Muscle layer of duodenum (tissue), 2 donors: ENCODE data around the gene ADSS1.

Experiments
- H3K27ac ChIP-seq: one replicate; pipeline ENCODE4 v1.7.0; 2013; ENCODE audit warnings: mild to moderate bottlenecking, low read length
- H3K27me3 ChIP-seq: one replicate; pipeline ENCODE4 v1.7.0; 2013; ENCODE audit warnings: low read depth, mild to moderate bottlenecking, control low read depth, low read length
- H3K36me3 ChIP-seq, 2 donors: one replicate each; pipeline ENCODE4 v1.7.0; 2013; ENCODE audit warnings: low read length in 2 of 2, control low read depth in 1 of 2, mild to moderate bottlenecking in 1 of 2; ENCODE audit not compliant: insufficient read depth in 2 of 2, control insufficient read depth in 1 of 2
- H3K4me1 ChIP-seq, 2 donors: one replicate each; pipeline ENCODE4 v1.7.0; 2013; ENCODE audit warnings: low read length in 2 of 2, mild to moderate bottlenecking in 2 of 2, control low read depth in 1 of 2, moderate library complexity in 1 of 2; ENCODE audit not compliant: insufficient read depth in 2 of 2, control insufficient read depth in 1 of 2
- H3K4me3 ChIP-seq, 2 donors: one replicate each; pipeline ENCODE4 v1.7.0; 2013; ENCODE audit warnings: low read length in 2 of 2, low read depth in 1 of 2, mild to moderate bottlenecking in 1 of 2
- H3K9me3 ChIP-seq, 2 donors: one replicate each; pipeline ENCODE4 v1.7.0; 2013; ENCODE audit warnings: low read length in 2 of 2, control low read depth in 1 of 2, mild to moderate bottlenecking in 1 of 2; ENCODE audit not compliant: control insufficient read depth in 1 of 2
- donor health status: healthy.

ADSS1 gene

DNA sequence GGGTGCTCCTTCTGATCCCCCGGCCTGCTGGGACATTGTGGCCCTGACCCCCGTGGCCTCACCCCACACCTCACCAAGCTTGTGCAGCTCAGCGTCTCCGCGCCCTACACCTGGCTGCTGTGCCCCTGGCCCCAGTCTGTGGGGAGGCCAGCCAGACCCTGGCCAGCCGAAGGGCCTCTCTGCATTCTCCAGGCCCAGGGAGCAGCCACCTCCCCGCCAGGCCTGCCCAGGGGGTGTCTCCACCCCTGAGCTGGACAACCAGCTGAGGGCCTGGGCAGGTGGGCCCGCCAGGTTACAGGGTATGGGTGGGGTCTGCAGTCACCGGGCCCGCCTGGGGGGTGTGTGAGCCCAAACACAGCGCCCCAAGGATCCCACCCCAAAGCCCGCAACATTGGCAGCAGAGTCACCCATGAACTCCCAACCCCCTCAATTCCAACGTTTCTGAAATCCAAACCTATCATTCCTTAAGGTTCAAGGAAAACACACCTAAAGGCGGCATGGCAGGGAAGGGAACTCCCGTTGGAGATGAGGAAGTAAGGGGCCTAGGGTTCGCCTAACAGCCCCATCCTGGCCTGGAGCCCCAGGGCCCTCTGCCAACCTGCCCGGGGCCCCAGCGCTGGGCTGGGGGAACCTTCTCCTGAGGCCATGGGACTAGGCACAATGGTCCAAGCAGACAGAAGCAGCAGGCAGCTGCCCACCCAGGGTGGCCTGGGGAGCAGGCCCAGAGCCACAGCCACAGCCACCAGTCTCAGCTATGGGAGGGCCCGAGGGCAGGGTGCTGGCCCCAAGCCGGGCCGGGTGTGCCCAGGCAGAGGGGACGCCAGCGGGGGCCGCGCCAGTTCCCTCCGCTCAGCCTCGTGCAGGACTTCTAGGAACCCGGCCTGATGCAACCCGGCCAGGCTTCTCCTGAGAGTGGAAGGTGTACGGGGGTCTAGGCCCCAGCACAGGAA is 63.0 kb downstream of the ADSS1 start:
- H3K4me1 ChIP-seq = peaks cover 0 to 30% of the 10 kb centered on the region in 2 donors
- no peak overlapping the region for H3K27ac ChIP-seq
- H3K36me3 ChIP-seq = peaks cover 6 to 16% of the 10 kb centered on the region in 2 donors
- no peaks in the 10 kb centered on the region for H3K9me3 ChIP-seq
- no peak overlapping the region for H3K4me3 ChIP-seq
- H3K27me3 ChIP-seq = no peaks in the 10 kb centered on the region

DNA sequence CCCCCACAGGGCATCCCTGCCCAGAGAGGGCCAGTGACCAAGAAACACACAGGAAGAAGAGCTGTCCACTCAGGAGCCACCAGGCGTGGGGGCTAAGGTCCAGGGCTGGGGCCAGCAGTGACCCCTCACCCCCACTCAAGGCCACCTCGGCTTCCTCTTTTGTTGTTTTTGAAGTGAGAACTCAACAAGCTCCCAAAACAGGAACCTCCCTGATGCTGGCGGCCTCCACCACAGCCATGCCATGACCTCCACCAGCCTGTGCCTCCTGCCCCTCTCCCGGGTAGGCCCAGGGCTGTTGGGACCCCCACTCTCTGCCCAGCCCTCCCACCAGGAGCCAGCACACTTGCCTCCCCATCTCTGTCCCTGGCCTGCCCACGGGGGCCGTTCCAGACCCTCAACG is 63.7 kb downstream of the ADSS1 start:
- H3K27me3 ChIP-seq = no peaks in the 10 kb centered on the region
- H3K36me3 ChIP-seq = peaks cover 6 to 16% of the 10 kb centered on the region in 2 donors
- peaks cover 0 to 32% of the 10 kb centered on the region in 2 donors for H3K4me1 ChIP-seq
- H3K4me3 ChIP-seq = no peak overlapping the region
- no peaks in the 10 kb centered on the region for H3K9me3 ChIP-seq
- H3K27ac ChIP-seq = no peak overlapping the region

DNA sequence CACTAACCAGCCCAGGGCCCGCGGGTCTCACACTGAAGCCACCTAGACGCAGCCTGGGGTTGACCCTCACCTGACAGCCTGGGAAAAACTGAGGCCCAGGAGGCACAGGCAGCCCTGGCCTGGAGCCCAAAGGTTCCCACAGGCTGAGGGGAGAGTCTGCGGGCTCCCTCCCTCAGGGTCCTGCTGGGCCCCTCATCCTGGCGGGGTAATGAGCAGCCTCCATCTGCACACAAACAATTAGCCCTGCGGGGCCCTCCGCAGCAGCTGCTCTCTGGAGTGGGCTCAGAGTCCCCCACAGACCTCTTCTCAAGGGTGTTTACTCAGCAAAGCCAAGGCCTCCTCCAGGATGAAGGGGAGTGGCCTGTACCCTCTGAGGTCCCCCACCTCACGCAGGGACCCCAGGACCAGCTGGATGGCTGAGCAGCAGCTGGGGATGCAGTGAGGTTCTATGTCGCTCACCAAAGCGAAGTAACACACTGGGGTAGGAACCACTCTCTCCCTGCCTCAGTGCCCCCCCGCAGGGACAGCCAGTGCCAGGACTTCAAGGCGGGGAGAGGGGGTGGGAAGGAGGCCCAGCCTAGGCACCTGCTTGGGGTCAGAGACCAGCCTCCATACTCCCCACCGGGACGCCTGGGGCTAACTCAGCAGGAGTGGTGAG is 64.3 kb downstream of the ADSS1 start:
- Histone ChIP-seq H3K36me3 (peaks cover 6 to 16% of the 10 kb centered on the region in 2 donors), H3K4me1 (peaks cover 5 to 37% of the 10 kb centered on the region in 2 donors), H3K27ac (no peak overlapping the region), H3K27me3 (no peaks in the 10 kb centered on the region), H3K4me3 (no peak overlapping the region), H3K9me3 (no peaks in the 10 kb centered on the region)

DNA sequence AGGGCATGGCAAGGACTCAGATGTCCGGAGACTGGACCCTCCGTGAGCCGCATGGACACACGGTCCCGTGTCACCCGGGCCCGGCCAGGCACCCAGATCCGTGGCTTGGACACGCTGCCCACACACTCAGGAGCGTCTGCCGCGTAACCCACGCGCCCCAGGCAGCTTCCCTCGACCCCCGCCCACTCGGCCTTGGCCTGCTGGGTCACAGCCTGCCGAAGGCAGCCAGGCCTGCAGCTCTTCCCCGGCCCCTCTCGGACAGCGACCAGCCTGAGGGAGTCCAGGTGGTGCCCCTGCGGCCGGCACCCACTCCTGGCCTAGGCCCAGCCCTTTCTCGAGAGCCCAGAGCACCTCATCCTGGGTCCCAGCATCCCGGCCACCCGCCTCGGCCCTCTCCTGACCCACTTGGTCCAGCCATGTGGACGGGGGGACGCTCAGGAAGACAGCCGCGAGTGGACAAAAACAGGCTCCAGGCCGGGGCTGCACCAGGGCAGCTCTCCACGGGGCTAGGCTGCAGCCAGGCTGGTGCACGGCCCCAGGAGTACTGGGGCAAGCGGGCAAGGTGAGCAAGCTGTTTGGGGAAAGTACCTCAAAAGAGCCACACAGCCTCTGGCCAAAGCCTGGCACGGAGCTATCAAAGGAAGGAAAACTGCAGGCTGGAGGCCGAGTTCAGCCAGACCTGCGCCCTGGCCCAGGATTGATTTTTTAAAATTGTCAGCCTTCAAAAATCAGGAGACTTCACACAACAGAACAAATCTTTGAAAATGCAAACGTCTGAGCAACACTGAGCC is 65.0 kb downstream of the ADSS1 start:
- peaks cover 6 to 16% of the 10 kb centered on the region in 2 donors for H3K36me3 ChIP-seq
- H3K9me3 ChIP-seq = no peaks in the 10 kb centered on the region
- no peak overlapping the region for H3K27ac ChIP-seq
- H3K4me3 ChIP-seq = no peak overlapping the region
- H3K4me1 ChIP-seq = peaks cover 12 to 45% of the 10 kb centered on the region in 2 donors
- no peaks in the 10 kb centered on the region for H3K27me3 ChIP-seq

DNA sequence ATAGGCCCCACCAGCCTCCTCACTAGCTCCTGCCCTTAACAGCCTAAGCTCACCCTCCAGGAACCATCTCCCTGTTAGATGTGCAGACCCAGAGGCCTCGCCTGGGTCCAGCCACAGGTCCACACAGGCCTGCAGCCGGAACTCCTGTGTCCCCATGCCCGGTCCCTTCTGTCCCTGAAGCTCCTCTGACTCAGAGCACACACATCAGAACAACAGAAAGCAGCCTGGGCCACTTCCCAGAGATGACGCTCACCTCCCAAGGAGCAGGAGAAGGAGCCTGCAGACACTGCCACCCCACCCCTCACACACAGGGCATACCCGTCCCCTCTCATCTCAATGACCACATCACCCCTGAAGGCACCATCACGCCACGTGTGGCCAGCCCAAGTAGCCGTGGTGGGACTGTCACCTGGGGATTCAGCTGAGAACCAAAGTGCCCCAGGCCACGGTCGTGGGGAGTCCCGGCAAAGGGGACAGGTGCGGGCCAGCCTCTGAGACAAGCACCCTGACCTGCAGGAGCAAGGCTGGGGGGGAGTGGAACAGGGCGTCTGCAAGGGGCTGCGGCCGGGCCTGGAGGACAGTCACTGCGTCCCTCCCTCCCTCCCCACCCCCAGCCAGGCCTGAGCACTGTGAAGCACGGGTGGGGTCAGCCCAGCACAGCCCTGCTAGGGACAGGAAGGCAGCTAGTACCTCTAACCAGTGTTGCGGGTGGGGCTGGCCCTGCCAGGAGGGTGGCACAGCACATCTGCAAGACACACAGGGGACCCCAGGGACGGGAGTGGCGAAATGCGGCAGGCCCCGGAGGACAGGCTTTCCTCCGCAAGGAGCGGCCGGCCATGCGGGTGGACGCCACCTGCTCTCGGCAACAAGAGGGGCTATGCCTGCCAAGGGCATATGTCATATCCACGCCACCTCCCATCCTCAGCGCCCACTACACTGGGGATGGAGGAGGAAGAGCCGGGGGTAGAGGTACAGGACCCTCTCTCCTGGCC is 66.0 kb downstream of the ADSS1 start:
- Histone ChIP-seq H3K27me3 (no peaks in the 10 kb centered on the region), H3K4me1 (peaks cover 12 to 43% of the 10 kb centered on the region in 2 donors), H3K9me3 (no peaks in the 10 kb centered on the region), H3K36me3 (peaks cover 6 to 16% of the 10 kb centered on the region in 2 donors), H3K4me3 (no peak overlapping the region), H3K27ac (no peak overlapping the region)

DNA sequence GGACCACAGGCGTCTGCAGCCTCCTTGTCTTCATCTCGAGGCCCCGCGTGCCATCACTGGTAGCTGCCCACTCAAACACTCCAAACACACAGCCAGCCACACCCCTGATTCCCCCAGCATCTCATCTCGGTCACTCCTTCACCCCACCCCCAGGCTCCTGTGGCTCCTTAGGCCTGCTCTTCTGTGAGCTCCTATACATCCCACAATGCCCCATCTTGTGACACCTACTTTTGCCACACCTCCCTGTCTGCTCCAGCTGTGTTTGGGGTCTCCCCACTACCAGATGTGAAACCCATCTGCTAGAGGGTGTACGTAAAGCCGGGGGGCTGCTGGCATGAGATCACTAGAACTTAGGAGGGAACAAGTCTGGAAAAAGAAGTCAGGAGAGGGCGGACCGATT is 67.4 kb downstream of the ADSS1 start:
- Histone ChIP-seq H3K9me3 (no peaks in the 10 kb centered on the region), H3K36me3 (peaks cover 6 to 16% of the 10 kb centered on the region in 2 donors), H3K27me3 (no peaks in the 10 kb centered on the region), H3K27ac (no peak overlapping the region), H3K4me1 (peaks cover 15 to 43% of the 10 kb centered on the region in 2 donors), H3K4me3 (no peak overlapping the region)

DNA sequence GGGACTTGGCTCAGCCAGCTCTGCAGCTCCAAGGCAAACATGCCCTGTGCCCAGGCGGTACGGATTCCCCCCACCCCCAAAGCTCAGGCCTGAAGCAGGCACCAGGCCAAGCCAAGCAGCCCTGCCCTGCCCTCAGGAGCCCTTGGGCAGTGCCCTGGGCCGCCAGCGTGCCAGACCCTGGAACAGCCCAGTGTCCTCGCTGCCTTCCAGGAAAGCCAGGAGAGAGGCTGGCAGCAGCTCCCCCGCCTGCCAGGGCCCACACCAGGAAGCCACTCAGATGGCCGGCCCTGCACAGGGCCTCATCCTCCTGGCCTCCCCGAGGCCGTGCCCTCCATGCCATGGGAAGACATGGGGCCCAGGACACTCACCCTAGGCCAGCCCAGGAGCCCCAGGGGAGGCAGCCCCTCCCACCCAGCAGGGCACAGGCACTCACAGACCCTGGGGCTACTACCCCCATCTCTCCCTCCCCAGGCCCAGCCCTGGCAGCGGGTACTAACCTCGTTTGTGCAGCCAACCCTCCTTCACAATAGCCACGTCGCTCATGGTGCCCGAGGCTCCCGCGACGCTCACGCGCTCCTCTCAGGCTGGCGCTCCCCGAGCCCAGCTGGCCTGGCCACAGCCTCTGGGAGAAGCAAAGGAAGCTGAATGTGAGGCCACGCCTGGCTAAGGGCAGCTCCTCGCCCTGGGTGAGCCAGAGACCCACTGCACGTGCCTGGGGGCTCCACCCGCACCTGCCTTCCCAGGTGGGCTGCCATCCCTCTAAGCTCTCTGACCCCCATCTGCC is 68.3 kb downstream of the ADSS1 start:
- no peak overlapping the region for H3K4me3 ChIP-seq
- peaks cover 15 to 42% of the 10 kb centered on the region in 2 donors for H3K4me1 ChIP-seq
- H3K36me3 ChIP-seq = peaks cover 6 to 16% of the 10 kb centered on the region in 2 donors
- H3K27ac ChIP-seq = no peak overlapping the region
- no peaks in the 10 kb centered on the region for H3K9me3 ChIP-seq
- no peaks in the 10 kb centered on the region for H3K27me3 ChIP-seq

DNA sequence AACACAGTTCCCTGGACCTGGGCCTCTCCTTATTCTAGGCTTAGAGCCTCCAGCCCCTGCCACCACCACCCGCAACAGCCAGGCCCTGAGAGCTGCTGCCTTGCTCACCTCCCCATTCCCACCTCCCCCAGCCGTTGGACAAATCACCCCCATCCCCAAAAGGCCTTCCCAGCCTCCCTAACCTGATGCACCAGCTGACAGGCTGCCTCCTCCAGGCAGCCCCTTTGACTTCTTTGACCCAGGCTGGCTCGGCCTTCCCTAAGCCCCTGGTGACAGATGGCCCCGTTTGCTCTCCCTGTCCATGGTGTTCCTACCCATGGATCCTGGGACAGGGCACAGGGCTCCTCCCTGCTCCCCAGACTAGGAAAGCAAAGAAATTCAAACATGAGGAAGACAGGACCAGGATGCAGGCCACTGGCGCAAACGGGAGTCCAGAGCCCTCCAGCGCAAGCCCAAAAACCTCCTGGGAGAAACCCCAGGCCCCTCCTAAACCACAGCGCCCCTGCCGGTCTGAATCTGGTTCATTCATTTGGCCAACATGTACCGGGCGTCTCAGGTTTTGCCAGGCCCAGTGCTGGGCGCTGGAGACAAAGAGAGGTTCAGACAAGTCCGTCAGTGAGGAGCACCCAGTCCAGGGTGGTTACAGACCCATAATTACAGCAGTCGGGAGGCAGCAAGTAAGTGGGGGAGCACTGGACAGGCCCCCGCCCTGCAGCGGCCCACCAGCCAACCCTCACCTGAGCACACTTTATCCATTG is 69.1 kb downstream of the ADSS1 start:
- Histone ChIP-seq H3K27ac (no peak overlapping the region), H3K9me3 (no peaks in the 10 kb centered on the region), H3K4me1 (peaks cover 15 to 39% of the 10 kb centered on the region in 2 donors), H3K27me3 (no peaks in the 10 kb centered on the region), H3K4me3 (peak overlapping the region; percentile 78 to 81), H3K36me3 (peaks cover 6 to 16% of the 10 kb centered on the region in 2 donors)

DNA sequence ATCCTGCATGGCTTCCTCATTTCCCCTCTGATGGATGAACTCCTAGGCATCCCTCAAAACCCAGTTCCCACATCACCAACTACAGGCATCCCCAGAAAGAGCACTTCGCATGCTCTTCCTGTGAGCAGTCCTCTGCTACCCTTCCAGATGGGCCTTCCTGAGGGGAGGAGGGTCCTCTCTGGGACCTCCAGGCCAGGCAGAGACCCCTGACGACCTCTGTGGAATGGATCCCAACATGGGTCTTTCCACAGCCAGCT is 69.6 kb downstream of the ADSS1 start:
- Histone ChIP-seq H3K9me3 (no peaks in the 10 kb centered on the region), H3K36me3 (peaks cover 6 to 16% of the 10 kb centered on the region in 2 donors), H3K4me1 (peaks cover 15 to 34% of the 10 kb centered on the region in 2 donors), H3K27ac (no peak overlapping the region), H3K27me3 (no peaks in the 10 kb centered on the region), H3K4me3 (peak overlapping the region; percentile 78 to 81)
